GM11168 (cell line): ENCODE measurements around the gene LRRC45.
"Not testable (repeated sequence)": the region's sequence is repeated elsewhere in the genome, so short reads cannot be mapped to it uniquely, and the experiment has no call there.

Source experiments
- in situ Hi-C: fragments of 300-500 bp; cut with MboI; formaldehyde crosslinking; loops from one replicate; pipeline ENCODE4 v1.12.0; 2022; ENCODE audit warnings: low sequenced_read_pairs; ENCODE audit not compliant: unreplicated experiment

LRRC45 gene

DNA sequence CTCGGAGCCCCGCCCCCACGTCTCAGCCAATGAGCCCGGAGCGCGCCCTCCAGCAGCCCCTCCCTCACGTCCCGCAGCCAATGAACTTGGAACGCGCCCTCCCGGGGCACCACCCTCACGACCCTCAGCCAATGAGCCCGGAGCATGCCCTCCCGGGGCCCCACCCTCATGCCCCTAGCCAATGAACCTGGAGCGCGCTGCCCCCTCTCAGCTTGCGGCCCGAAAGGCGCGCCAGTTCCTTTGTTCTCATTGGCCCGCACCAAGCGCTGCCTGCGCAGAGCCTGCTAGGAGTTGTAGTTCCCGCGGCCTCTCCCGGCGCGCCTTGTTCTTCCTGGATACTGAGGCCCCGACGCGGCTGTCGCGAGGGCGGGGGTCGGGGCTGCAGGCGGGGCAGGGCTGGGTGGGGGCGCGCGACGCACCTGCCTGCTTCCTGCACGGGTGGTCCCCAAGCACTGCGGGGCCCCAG lies at the start of gene LRRC45:
TSS of gene LRRC45 (plus strand) at position 325 of the 466 bp plus-strand sequence. CDS start 339 bp downstream, outside the sequence.
- in situ Hi-C loops: no loop called here

DNA sequence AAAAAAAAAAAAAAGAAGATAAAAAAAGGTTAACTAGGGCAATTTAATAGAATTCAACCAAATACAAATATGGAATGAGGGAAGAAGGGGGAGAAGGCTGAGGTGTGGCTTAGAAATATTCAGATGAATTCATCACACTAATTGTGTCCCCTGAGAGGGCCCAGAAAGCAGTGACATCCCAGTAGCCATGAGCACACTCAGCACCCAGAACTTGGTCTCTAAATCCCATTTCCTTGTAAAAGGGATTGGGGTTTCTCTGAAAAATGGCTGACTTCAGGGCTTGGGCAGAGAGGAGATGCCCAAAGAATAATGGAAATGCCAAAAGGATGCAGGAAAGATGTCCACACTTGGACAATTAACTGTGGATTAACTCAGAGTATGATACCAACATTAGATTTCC lies 49.7 kb upstream of the LRRC45 start:
- in situ Hi-C loops: no loop called here

GRCh38 chr17:81976332-81977210 lies 46.5 kb upstream of the LRRC45 start:
- in situ Hi-C loops: no loop called here

- in situ Hi-C loops: no loop called here
Observed at GRCh38 chr17:81977211-81977808, 45.8 kb upstream of the LRRC45 start, which contains the start of gene ASPSCR1. TSS of gene ASPSCR1 (plus strand) at chr17:81977629. CDS start at chr17:81977647, 18 bp downstream.

GRCh38 chr17:81978524-81979298 lies 44.4 kb upstream of the LRRC45 start:
- in situ Hi-C loops: no loop called here

DNA sequence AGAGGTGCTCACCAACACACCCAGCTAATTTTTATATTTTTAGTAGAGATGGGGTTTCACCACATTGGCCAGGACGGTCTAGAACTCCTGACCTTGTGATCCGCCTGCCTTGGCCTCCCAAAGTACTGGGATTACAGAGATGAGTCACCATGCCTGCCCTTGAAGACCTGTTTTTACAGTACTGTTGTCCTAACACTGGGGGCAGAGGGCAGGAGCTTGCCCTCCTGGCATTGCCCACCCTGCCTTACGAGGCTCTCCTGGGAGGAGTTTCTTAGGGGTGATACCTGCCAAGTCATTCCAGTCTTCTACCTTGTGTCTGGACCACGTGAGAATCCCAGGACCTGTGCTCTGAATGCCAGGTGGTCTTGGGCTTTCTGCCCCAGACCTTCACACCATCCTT lies 43.0 kb upstream of the LRRC45 start:
- in situ Hi-C loops: no loop called here

DNA sequence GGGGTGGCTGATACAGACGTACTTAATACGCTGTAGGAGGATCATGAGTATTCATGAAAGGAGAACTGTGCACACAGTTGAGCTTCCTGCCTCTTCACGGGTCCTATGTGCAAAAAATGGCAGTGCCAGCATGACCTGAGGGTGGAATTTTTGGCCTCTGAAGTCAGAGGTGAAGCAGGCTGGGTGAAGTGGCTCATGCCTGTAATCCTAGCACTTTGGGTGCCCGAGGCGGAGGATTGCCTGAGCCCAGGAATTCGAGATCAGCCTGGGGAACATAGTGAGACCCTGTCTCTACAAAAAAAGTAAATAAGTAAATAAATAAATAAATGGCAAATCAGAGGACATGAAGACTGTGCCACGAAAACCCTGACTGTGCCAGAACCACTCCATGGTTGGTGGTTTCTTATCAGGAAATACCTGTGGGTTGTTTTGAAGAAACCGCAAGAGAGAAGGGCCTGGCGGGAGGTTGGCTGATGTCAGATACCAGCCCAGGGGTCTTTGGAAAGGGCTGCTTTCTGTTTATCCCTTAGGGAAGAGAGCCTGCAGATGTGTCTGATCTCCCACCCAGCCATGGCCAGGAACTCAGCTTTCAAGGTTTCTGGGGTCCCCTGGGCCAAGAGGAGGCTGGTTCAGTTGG lies 42.3 kb upstream of the LRRC45 start:
- in situ Hi-C loops: no loop called here

- in situ Hi-C loops: not testable (repeated sequence)
Observed at GRCh38 chr17:81981511-81981910, 41.6 kb upstream of the LRRC45 start.

GRCh38 chr17:81983011-81983638 lies 40.0 kb upstream of the LRRC45 start:
- in situ Hi-C loops: no loop called here

DNA sequence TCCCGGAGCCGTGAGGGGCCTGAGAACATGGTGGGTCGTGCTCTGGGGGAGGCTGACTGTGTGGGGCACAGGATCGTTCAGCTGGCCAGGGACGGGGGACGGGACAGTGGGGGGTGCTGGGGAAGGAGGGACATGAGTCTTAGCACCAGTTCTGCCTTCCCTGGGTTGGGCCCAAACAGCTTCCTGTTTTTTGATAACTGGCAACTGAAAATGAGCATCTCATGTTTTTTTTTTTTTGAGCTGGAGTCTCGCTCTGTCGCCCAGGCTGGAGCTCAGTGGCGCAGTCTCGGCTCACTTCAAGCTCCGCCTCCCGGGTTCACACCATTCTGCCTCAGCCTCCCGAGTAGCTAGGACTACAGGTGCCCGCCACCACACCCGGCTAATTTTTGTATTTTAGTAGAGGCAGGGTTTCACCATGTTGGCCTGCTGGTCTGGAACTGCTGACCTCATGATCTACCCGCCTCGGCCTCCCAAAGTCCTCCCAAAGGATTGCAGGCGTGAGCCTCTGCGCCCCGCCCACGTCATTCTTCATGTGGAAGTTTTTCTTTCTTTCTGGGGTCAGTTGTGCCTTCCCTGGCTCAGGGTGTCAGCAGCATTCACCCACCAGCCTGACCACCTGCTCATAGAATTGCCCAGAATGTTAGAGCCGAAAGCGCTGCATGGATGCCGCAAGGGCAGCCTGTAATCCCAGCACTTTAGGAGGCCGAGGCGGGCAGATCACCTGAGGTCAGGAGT lies 39.3 kb upstream of the LRRC45 start:
- in situ Hi-C loops: no loop called here

- in situ Hi-C loops: no loop called here
Observed at GRCh38 chr17:81984773-81985410, 38.2 kb upstream of the LRRC45 start.

GRCh38 chr17:81986606-81987005 lies 36.5 kb upstream of the LRRC45 start:
- in situ Hi-C loops: no loop called here

- in situ Hi-C loops: no loop called here
Observed at GRCh38 chr17:81987161-81987770, 35.8 kb upstream of the LRRC45 start.

DNA sequence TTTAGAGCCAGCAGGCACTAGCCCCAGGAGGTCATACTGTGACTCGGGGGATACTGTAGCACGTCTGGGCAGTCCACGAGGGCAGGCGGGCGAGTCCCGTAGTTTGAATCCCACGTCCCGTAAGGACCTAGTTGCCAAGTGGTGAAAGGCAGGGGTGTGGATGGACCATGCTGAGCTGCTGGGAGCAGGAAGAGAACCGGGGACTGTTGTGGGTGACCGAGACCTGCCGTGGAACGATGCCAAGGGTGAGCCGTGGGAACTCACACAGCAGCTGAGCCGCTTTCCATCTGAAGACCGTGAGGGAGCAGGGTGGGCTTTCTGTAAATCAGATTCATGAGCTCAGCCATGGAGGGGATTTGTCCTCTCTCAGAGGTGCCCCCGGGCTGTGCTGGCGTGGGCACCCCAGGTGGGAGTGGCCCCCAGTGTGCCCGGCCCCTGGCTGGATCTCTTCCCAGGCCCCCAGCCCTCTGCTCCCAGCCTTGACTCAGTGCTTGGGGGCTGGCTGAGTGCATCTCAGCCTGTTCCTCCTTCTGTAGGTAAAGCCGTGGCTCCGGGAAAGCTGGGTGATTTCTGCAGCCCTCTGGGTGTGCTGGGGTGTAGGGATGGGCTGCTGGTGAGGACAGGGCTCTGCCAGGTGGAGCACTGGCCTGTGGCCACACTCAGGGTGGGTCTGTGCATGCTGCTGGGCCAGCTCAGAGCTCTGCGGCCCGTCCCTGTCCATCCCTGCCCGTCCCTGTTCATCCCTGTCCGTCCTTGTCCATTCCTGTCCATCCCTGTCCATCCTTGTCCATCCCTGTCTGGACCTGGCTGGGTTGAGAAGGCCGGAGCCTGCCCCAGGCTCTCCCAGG lies 32.0 kb upstream of the LRRC45 start:
- in situ Hi-C loops: no loop called here

- in situ Hi-C loops: no loop called here
Observed at GRCh38 chr17:81991684-81992305, 31.3 kb upstream of the LRRC45 start.

DNA sequence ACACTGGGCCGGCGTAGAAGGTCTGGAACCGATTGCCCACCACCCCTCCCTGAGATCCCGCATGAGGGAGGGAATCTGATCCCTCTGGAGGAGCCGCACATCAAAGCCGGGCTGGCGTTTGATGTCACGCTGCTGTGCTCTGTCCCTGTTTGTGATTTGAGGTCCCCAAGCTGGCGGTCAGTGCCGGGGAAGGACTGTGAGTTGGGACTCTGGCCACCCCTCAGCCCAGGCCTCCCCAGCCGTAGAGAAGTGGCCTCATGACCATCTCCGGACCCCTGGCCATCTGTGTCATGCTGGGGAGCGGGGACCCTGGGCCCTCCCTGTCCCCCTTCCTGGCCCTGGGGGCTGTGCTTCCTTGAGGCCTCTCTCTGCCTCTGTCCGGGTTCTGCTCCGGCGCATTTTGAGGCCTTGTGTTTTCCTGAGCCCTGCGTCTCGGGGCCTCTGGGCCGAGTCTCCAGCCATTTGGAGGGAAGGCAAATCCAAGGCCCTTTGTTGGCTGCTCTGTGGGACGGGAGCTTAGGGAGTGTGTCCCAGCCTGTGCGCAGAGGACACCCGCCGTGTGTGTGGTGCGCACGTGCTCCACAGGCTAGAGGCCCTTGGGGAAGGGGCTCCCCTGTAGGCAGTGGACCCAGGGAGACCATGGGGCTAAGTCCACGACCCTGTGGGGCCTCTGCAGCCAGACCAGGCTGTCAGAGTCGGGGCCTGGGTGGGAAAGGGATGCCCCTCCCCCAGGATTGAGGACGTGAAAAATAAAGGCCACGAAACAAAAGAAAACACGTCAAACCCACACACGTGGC lies 30.6 kb upstream of the LRRC45 start:
- in situ Hi-C loops: no loop called here
